ENCODE results near the gene OR9Q1. TPM values are rescaled to one million over a fixed set of nuclear protein-coding genes. Genes with fewer than 3 reads are reported as not detected.

Gene OR9Q1
- total RNA-seq, 2 experiments from 2014 or later: not detected

GRCh38 chr11:58004664-58005063, 19.0 kb upstream of the OR9Q1 start:
- BruUV-seq (replicated peaks): no TSS peak

DNA sequence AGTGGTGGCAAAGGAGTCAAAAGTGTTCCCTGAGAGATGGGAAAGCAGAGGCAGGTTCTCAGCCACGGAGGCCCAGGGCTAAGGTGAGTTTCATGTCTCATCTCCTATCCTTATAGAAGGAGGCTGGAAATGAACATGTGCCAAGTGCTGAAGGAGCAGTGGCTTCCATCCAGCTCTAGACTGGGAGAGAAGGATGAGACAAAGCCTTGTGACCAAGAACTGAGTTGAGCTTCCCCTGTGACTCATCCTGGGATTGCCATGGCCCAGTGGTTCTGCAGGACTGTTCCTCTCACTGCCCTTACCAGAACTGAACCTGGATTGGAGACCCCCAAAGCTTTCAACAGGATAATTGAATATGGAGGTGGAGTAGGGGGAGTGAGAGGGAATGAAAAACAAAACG, 16.7 kb upstream of the OR9Q1 start:
- TF ChIP-seq CTCF (conservative IDR thresholded peaks at IDR 0.05; ENCODE audit: low read length) (no peak), EZH2phosphoT487 (IDR thresholded peaks at IDR 0.05; ENCODE audit: borderline replicate concordance, low read depth, low read length) (no peak)
- no peaks in the 10 kb centered on the region for H3K9me2 ChIP-seq (ENCODE audit: insufficient read depth, low read length)
- H3K9me3 ChIP-seq (ENCODE audit: low read length): no peaks in the 10 kb centered on the region
- H3K27ac ChIP-seq (ENCODE audit: low read depth, low read length, poor library complexity, severe bottlenecking): no peak overlapping the region
- no peaks in the 10 kb centered on the region for H3K36me3 ChIP-seq (ENCODE audit: insufficient read depth, low read length)
- no peaks in the 10 kb centered on the region for H3K79me2 ChIP-seq (ENCODE audit: insufficient read depth, low read depth, low read length)
- H4K20me1 ChIP-seq (ENCODE audit: insufficient read depth, low read length): no peaks in the 10 kb centered on the region
- ChIA-PET POLR2A (interaction anchor here (0.9 kb wide), 1 partner anchor 146 kb away, joined by 3 read pairs; no protein-coding TSS in a partner anchor), CTCF (ENCODE audit: unreplicated experiment) (no interaction called here)
- H3K4me3 ChIP-seq (ENCODE audit: low read depth, low read length, poor library complexity, severe bottlenecking): no peak overlapping the region
- H3K4me2 ChIP-seq (ENCODE audit: low read length): no peak overlapping the region
- H3K4me1 ChIP-seq (ENCODE audit: insufficient read depth, low read length, poor library complexity, severe bottlenecking): no peaks in the 10 kb centered on the region
- intact Hi-C loops (cut with micrococcal nuclease; ENCODE audit: unreplicated experiment): no loop called here
- DNase-seq (ENCODE audit: low spot score): no peak
- BruUV-seq (replicated peaks): no TSS peak
- no peak overlapping the region for H2AFZ ChIP-seq (ENCODE audit: low read length)

More at GRCh38 chr11:58004664-58005063, 19.0 kb upstream of the OR9Q1 start:
- Histone ChIP-seq H3K4me3 (ENCODE audit: low read depth, low read length, poor library complexity, severe bottlenecking) (no peak overlapping the region), H3K9me2 (ENCODE audit: insufficient read depth, low read length) (no peaks in the 10 kb centered on the region), H3K36me3 (ENCODE audit: insufficient read depth, low read length) (no peaks in the 10 kb centered on the region), H2AFZ (ENCODE audit: low read length) (no peak overlapping the region), H4K20me1 (ENCODE audit: insufficient read depth, low read length) (no peaks in the 10 kb centered on the region), H3K9me3 (ENCODE audit: low read length) (no peaks in the 10 kb centered on the region), H3K4me1 (ENCODE audit: insufficient read depth, low read length, poor library complexity, severe bottlenecking) (no peaks in the 10 kb centered on the region), H3K27ac (ENCODE audit: low read depth, low read length, poor library complexity, severe bottlenecking) (no peak overlapping the region), H3K79me2 (ENCODE audit: insufficient read depth, low read depth, low read length) (no peaks in the 10 kb centered on the region), H3K4me2 (ENCODE audit: low read length) (no peak overlapping the region)
- intact Hi-C loops (cut with micrococcal nuclease; ENCODE audit: unreplicated experiment): no loop called here
- CTCF ChIA-PET (ENCODE audit: unreplicated experiment): no interaction called here
- no peak for DNase-seq (ENCODE audit: low spot score)
- TF ChIP-seq CTCF (conservative IDR thresholded peaks at IDR 0.05; ENCODE audit: low read length): no peak
- TF ChIP-seq EZH2phosphoT487 (IDR thresholded peaks at IDR 0.05; ENCODE audit: borderline replicate concordance, low read depth, low read length): no peak
- POLR2A ChIA-PET: no interaction called here

DNA sequence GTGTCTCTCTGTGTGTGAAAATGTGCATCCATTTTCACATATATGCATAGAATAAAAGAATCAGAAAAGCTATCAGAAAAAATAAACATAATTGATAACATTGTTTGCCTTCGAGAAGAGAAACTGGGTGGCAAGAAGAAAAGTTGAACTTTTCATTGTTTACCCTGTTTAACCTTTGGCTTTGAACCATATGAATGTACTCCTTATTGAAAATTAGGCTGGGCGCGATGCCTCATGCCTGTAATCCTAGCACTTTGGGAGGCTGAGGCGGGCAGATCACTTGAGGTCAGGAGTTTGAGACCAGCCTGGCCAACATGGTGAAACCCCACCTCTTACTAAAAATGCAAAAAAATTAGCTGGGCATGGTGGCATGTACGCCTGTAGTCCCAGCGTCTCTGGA, 11.9 kb upstream of the OR9Q1 start:
- Histone ChIP-seq H3K27ac (ENCODE audit: low read depth, low read length, poor library complexity, severe bottlenecking) (no peak overlapping the region), H3K9me2 (ENCODE audit: insufficient read depth, low read length) (no peaks in the 10 kb centered on the region), H3K4me3 (ENCODE audit: low read depth, low read length, poor library complexity, severe bottlenecking) (no peak overlapping the region), H3K9me3 (ENCODE audit: low read length) (no peaks in the 10 kb centered on the region), H3K4me1 (ENCODE audit: insufficient read depth, low read length, poor library complexity, severe bottlenecking) (no peaks in the 10 kb centered on the region), H3K4me2 (ENCODE audit: low read length) (no peak overlapping the region), H4K20me1 (ENCODE audit: insufficient read depth, low read length) (no peaks in the 10 kb centered on the region), H3K79me2 (ENCODE audit: insufficient read depth, low read depth, low read length) (no peaks in the 10 kb centered on the region), H3K36me3 (ENCODE audit: insufficient read depth, low read length) (no peaks in the 10 kb centered on the region), H2AFZ (ENCODE audit: low read length) (no peak overlapping the region)
- intact Hi-C loops (cut with micrococcal nuclease; ENCODE audit: unreplicated experiment): no loop called here
- ChIA-PET POLR2A (no interaction called here), CTCF (ENCODE audit: unreplicated experiment) (no interaction called here)
- no peak for TF ChIP-seq EZH2phosphoT487 (IDR thresholded peaks at IDR 0.05; ENCODE audit: borderline replicate concordance, low read depth, low read length)
- DNase-seq (ENCODE audit: low spot score): no peak
- no TSS peak for BruUV-seq (replicated peaks)

Data from OCI-LY7 (cell line).